GM18505 (cell line): ENCODE results near the gene OGDH.

Experiments used
- ATAC-seq: cut with Tn5 transposase; IDR thresholded peaks from one replicate; pipeline ENCODE4 v1.9.1; 2021; ENCODE audit not compliant: unreplicated experiment
- POLR2A ChIP-seq: IDR thresholded peaks from 4 replicates; pipeline ENCODE4 v1.6.1; 2011; ENCODE audit warnings: borderline replicate concordance; ENCODE audit not compliant: insufficient read depth, insufficient read length; ENCODE audit errors: extremely low read depth

OGDH gene

GRCh38 chr7:44750921-44751571 is 144.6 kb downstream of the OGDH start:
- TF ChIP-seq POLR2A: peak; percentile 58
- ATAC-seq: peak; percentile 49

GRCh38 chr7:44752822-44753221 is 146.4 kb downstream of the OGDH start:
- no peak for TF ChIP-seq POLR2A
- no peak for ATAC-seq

- no peak for ATAC-seq
Observed at GRCh38 chr7:44754802-44755697, 148.6 kb downstream of the OGDH start.

GRCh38 chr7:44755698-44756627 is 149.5 kb downstream of the OGDH start:
- ATAC-seq: no peak
- no peak for TF ChIP-seq POLR2A

More at GRCh38 chr7:44754802-44755697, 148.6 kb downstream of the OGDH start:
- no peak for TF ChIP-seq POLR2A

GRCh38 chr7:44756904-44757303 is 150.5 kb downstream of the OGDH start:
- no peak for ATAC-seq

GRCh38 chr7:44757311-44757710 is 150.9 kb downstream of the OGDH start:
- ATAC-seq: no peak
- no peak for TF ChIP-seq POLR2A

More at GRCh38 chr7:44756904-44757303, 150.5 kb downstream of the OGDH start:
- TF ChIP-seq POLR2A: no peak

GRCh38 chr7:44757739-44758138 is 151.3 kb downstream of the OGDH start:
- no peak for TF ChIP-seq POLR2A
- ATAC-seq: no peak
